Esophagus muscularis mucosa (tissue), 4 donors: ENCODE results near the gene CSF2RB. TPM values are rescaled to one million over a fixed set of nuclear protein-coding genes. Genes with fewer than 3 reads are reported as not detected.
A peak's percentile ranks its signal among the peaks of the same experiment; 100 is the strongest.
"Not testable (repeated sequence)": the region's sequence is repeated elsewhere in the genome, so short reads cannot be mapped to it uniquely, and the experiment has no call there.

ENCODE experiments used
- DNase-seq: peaks from one replicate; pipeline ENCODE4 v3.0.0-alpha.2; 2017; ENCODE audit errors: extremely low spot score
- H3K27ac ChIP-seq, 4 donors: fragments of 200-600 bp; sonication (generic); replicated peaks in 1 of 4; 1 replicate in 3 of 4; 2 replicates in 1 of 4; pipeline ENCODE4 v1.5.1; 2016 to 2019; ENCODE audit warnings: mild to moderate bottlenecking in 1 of 4
- H3K27me3 ChIP-seq, 4 donors: fragments of 200-600 bp; sonication (generic); one replicate each; pipeline versions ENCODE4 v1.5.1 to v1.6.0; 2016 to 2019
- H3K36me3 ChIP-seq, 4 donors: fragments of 200-600 bp; sonication (generic); one replicate each; pipeline ENCODE4 v1.5.1; 2016 to 2019
- H3K4me1 ChIP-seq, 4 donors: fragments of 200-600 bp; sonication (generic); one replicate each; pipeline ENCODE4 v1.5.1; 2016 to 2019
- H3K4me3 ChIP-seq, 4 donors: fragments of 200-600 bp; sonication (generic); 1 replicate in 2 of 4; 2 replicates in 2 of 4; pipeline ENCODE4 v1.5.1; 2016 to 2019; ENCODE audit warnings: mild to moderate bottlenecking in 4 of 4, moderate library complexity in 1 of 4
- H3K9me3 ChIP-seq, 4 donors: fragments of 200-600 bp; sonication (generic); 1 replicate in 3 of 4; 2 replicates in 1 of 4; pipeline ENCODE4 v1.5.1; 2016 to 2019
- EP300 ChIP-seq: sonication (generic); formaldehyde crosslinking; IDR thresholded peaks from one replicate; pipeline ENCODE4 v1.6.1; 2017; ENCODE audit warnings: antibody characterized with exemption
- POLR2A ChIP-seq: fragments of 450-650 bp; IDR thresholded peaks from one replicate; pipeline ENCODE4 v1.6.1; 2017; ENCODE audit warnings: antibody characterized with exemption, moderate library complexity, mild to moderate bottlenecking, low read depth
- POLR2AphosphoS5 ChIP-seq, 2 donors: sonication (generic); formaldehyde crosslinking; IDR thresholded peaks; one replicate each; pipeline ENCODE4 v1.6.1; 2017; ENCODE audit warnings: antibody characterized with exemption in 2 of 2
- WGBS: methylation state at CpG from one replicate; pipeline ENCODE4 v1.1.5; 2018; 5-methylcytosine and 5-hydroxymethylcytosine counted together
- intact Hi-C: fragments of 100-400 bp; cut with DNase I; formaldehyde crosslinking; loops from one replicate; pipeline ENCODE4 v1.15.1; 2023
- total RNA-seq, 4 donors: library from RNA; depleted of rRNA; stranded (reverse); fragments of >200 nt; gene quantifications; one replicate each; pipeline versions ENCODE4 v1.1.0 to v1.2.1, GENCODE V29; 2016
- TF ChIP-seq, protein P1 (sequence below), 3 experiments: fragments of 200-600 bp in 2 of 3; fragments of 450-650 bp in 1 of 3; sonication (generic) in 2 of 3; IDR thresholded peaks; one replicate each; pipeline ENCODE4 v1.5.1; 2017 to 2019; ENCODE audit warnings: antibody characterized with exemption in 3 of 3, mild to moderate bottlenecking in 2 of 3, moderate library complexity in 1 of 3

The CSF2RB gene
- total RNA-seq, 4 donors from 2014 or later, result 4.6 to 19.4 (median 6.2) TPM

DNA sequence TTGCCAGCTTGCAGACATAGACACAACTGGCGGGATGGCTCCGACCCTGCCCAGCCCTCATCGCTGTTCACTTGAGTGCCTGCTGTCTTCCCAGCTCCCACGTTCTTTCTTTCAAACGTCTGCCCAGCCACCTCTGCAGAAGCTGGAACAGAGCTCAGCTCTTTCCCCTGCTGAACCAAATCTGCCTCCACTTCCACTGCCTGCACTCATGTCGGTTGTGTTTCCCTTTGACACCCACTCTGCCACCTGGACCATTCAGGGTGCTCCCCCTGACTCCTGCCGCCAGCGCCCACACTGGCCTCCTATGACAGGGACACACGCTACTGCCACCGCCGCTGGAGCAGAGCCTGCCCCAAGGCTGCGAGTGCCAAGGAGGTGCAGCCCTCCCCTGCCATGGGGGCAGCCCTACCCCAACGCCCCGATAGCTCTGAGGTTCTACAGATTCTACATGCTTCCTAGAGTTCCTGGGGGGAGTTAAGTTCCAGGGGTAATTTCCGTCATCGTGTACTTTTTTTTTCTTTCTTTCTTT is 67.9 kb downstream of the CSF2RB start:
- Histone ChIP-seq H3K36me3 (no peaks in the 10 kb centered on the region), H3K4me3 (no peak overlapping the region), H3K27ac (no peak overlapping the region), H3K9me3 (peaks cover 0 to 12% (median 8%) of the 10 kb centered on the region in 4 donors), H3K27me3 (peaks cover 0 to 39% (median 0%) of the 10 kb centered on the region in 4 donors), H3K4me1 (peaks cover 6 to 11% (median 8%) of the 10 kb centered on the region in 4 donors)
- TF ChIP-seq EP300 (no peak), POLR2A (no peak), POLR2AphosphoS5 (IDR thresholded peaks at IDR 0.05) (no peak)
- TF ChIP-seq, protein P1, sequence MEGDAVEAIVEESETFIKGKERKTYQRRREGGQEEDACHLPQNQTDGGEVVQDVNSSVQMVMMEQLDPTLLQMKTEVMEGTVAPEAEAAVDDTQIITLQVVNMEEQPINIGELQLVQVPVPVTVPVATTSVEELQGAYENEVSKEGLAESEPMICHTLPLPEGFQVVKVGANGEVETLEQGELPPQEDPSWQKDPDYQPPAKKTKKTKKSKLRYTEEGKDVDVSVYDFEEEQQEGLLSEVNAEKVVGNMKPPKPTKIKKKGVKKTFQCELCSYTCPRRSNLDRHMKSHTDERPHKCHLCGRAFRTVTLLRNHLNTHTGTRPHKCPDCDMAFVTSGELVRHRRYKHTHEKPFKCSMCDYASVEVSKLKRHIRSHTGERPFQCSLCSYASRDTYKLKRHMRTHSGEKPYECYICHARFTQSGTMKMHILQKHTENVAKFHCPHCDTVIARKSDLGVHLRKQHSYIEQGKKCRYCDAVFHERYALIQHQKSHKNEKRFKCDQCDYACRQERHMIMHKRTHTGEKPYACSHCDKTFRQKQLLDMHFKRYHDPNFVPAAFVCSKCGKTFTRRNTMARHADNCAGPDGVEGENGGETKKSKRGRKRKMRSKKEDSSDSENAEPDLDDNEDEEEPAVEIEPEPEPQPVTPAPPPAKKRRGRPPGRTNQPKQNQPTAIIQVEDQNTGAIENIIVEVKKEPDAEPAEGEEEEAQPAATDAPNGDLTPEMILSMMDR (IDR thresholded peaks at IDR 0.05), result no peak
- intact Hi-C loops, result no loop called here
- 79% methylated on average over 16 of the region's 16 CpGs for WGBS
- no peak for DNase-seq

DNA sequence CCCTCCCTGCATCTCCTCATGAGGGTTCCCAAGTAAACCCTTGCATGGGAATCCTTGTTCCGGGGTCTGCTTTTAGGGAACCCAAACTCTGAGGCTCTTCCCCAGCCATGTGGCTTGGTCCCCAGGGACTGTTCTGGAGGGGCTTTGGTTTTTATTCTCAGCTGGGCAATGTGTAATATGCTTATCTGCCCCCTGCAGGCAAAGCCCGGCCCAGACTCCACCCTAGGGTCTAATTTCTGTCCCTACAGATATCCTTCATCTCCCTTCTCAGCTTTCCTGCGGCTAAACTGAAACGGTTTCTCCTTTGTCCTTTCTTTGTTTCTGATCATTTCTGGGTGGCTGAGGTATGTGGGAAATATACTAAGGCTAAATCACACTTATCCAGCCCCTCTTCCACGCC is 68.7 kb downstream of the CSF2RB start:
- no peak overlapping the region for H3K27ac ChIP-seq
- 78% methylated on average over 5 of the region's 5 CpGs for WGBS
- TF ChIP-seq, protein P1 (IDR thresholded peaks at IDR 0.05), result no peak
- TF ChIP-seq EP300, result no peak
- H3K36me3 ChIP-seq, result no peaks in the 10 kb centered on the region
- DNase-seq, result no peak
- peaks cover 0 to 34% (median 0%) of the 10 kb centered on the region in 4 donors for H3K27me3 ChIP-seq
- intact Hi-C loops, result no loop called here
- peaks cover 6 to 11% (median 7%) of the 10 kb centered on the region in 4 donors for H3K4me1 ChIP-seq
- H3K9me3 ChIP-seq, result peaks cover 0 to 14% (median 12%) of the 10 kb centered on the region in 4 donors
- no peak overlapping the region for H3K4me3 ChIP-seq

DNA sequence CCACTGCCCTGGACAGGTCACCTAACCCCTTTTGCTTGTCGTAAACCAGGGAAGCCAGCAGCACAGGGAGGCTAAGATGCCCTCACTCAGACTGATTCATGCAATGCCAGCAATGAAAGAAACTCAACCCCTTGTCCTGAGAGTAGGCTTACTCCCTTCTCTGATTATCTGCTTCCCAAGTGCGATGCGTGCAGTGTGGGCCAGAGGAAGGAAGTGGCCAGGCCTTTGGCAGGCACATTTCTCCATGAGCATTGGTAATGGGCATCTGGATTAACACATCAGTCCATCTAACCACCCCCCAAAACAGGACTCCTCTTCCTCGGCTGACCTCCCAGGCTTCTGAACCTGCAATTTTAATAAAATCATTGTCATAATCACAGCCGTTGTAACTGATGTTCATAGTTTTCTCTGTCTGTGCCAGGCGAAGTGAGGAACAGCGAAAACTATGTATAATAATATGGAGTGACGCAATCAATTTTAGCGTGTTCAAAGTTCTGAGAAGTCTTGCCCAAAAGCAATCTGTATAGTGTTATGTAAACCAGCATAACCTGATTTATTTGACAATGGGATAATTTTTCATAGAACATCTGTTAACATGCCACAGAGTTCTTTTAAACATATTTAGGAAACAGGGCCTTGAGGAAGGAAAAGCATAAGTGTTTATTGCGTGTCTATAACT is 71.9 kb downstream of the CSF2RB start:
- TF ChIP-seq POLR2A, result no peak
- H3K27me3 ChIP-seq, result peaks cover 0 to 53% (median 1%) of the 10 kb centered on the region in 4 donors
- H3K4me1 ChIP-seq, result no peaks in the 10 kb centered on the region
- no peak overlapping the region for H3K4me3 ChIP-seq
- no peak overlapping the region for H3K27ac ChIP-seq
- DNase-seq, result no peak
- no peaks in the 10 kb centered on the region for H3K36me3 ChIP-seq
- WGBS, result 72% methylated on average over 10 of the region's 10 CpGs
- H3K9me3 ChIP-seq, result peaks cover 0 to 14% (median 12%) of the 10 kb centered on the region in 4 donors
- intact Hi-C loops, result no loop called here

DNA sequence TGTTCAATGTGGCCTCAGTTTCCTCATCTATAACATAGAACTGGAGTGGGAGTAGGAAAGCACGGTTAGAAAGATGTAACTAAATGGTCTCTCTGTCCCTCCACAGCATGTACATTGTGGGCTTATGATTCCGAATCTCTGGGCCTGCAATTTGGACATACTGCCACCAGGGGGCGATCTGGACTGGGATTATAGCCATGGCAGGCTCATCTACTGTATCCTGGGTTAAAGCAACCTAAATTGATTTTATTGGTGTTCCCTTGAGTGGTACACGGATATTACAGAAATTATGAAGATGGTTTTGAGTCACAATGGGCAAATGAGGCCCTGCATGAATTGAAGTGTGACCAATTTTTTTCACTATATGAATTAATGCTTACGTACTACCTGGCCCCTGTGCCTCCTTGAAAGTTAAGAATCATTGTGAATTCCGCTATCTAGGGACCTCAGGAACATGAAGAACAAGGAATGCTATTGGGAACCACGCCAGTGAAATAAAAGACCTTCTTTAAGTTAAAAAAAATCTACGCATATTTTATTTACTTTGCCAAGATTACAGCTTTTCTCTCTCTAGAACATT is 72.9 kb downstream of the CSF2RB start:
- H3K27me3 ChIP-seq, result peaks cover 0 to 63% (median 6%) of the 10 kb centered on the region in 4 donors
- WGBS, result 53% methylated on average over 8 of the region's 8 CpGs
- H3K9me3 ChIP-seq, result peaks cover 0 to 14% (median 12%) of the 10 kb centered on the region in 4 donors
- TF ChIP-seq, protein P1 (IDR thresholded peaks at IDR 0.05), result peak in 2 of 3 experiments; percentile 18 to 43
- TF ChIP-seq POLR2AphosphoS5 (IDR thresholded peaks at IDR 0.05) (no peak), POLR2A (no peak), EP300 (no peak)
- no peak overlapping the region for H3K27ac ChIP-seq
- no peaks in the 10 kb centered on the region for H3K36me3 ChIP-seq
- no peak for DNase-seq
- no peak overlapping the region for H3K4me3 ChIP-seq
- H3K4me1 ChIP-seq, result no peaks in the 10 kb centered on the region
- intact Hi-C loops, result no loop called here

DNA sequence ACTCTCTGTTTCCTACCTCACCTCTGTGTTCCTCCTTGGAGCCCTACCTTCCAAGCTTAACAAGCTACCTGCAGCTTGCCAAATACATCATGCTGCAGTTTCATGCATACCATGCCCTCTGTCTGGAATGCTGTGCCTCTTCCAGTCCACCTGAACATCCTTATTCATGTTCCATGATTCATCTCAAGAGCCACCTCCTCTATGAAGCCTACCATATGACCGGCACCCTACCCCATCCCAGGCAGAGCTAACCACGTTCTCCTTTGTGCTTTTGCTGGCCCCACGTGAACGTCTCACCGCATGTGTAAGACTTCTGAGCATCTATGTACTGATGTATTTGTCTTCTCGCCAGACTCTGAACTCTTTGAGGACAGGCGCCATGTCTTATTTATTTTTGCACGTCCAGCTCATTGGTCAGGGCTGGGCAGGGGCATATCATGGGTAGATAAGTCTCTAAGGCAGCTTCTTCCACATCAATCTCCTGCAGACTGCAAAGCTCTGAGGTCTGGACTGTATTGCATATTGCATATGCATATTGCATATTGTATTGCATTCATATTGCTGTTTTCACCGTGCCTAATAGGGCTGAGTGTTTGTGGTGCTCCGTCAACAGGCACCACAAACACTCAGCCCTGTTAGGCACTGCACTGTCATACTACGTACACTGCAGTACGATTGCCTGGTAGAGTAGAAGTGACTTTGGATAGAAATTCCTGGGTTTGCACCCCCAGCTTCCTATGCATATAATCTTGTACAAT is 74.8 kb downstream of the CSF2RB start:
- no peaks in the 10 kb centered on the region for H3K4me1 ChIP-seq
- H3K27me3 ChIP-seq, result peaks cover 0 to 67% (median 6%) of the 10 kb centered on the region in 4 donors
- H3K27ac ChIP-seq, result no peak overlapping the region
- H3K9me3 ChIP-seq, result peaks cover 0 to 14% (median 12%) of the 10 kb centered on the region in 4 donors
- H3K4me3 ChIP-seq, result no peak overlapping the region
- intact Hi-C loops, result no loop called here
- TF ChIP-seq POLR2A, result no peak
- TF ChIP-seq, protein P1 (IDR thresholded peaks at IDR 0.05), result no peak
- TF ChIP-seq EP300, result no peak
- TF ChIP-seq POLR2AphosphoS5 (IDR thresholded peaks at IDR 0.05), result no peak
- WGBS, result 75% methylated on average over 12 of the region's 12 CpGs
- no peak for DNase-seq
- H3K36me3 ChIP-seq, result no peaks in the 10 kb centered on the region

DNA sequence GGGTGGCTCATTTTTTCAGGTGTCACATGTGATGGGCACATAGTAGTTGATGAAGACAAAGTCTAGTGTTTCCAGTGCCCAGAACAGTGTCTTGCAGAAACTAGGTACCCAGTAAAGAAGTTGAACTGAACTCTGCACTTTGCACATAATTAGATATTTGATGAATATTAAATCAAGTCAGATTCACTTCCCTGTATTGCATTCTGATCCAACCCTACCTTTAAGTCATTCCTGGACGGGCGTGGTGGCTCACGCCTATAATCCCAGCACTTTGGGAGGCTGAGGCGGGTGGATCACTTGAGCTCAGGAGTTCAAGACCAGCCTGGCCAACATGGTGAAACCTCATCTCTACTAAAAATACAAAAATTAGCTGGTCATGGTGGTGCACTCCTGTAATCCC is 75.6 kb downstream of the CSF2RB start:
- intact Hi-C loops, H3K27ac ChIP-seq, H3K4me3 ChIP-seq, H3K36me3 ChIP-seq, DNase-seq, H3K4me1 ChIP-seq: not testable (repeated sequence)
- peaks cover 0 to 14% (median 12%) of the 10 kb centered on the region in 4 donors for H3K9me3 ChIP-seq
- H3K27me3 ChIP-seq, result peaks cover 0 to 62% (median 6%) of the 10 kb centered on the region in 4 donors
- 88% methylated on average over 4 of the region's 4 CpGs for WGBS
